HepG2 (cell line): Measurements from ENCODE around the gene CTSO. TPM values are rescaled to one million over a fixed set of nuclear protein-coding genes. Genes with fewer than 3 reads are reported as not detected.

ENCODE experiments used
- CHD2 ChIP-seq: IDR thresholded peaks from 2 replicates; pipeline ENCODE4 v1.6.1; 2011; ENCODE audit warnings: low read depth, low read length, improper control_type of control experiment
- CREB1 ChIP-seq, 2 experiments: fragments of 450-650 bp in 1 of 2; IDR thresholded peaks; 2 replicates each; pipeline ENCODE4 v1.6.1; 2016 to 2017; ENCODE audit warnings: control low read depth in 1 of 2, mild to moderate bottlenecking in 1 of 2, missing compliant biosample characterization in 1 of 2, missing genetic modification characterization in 1 of 2
- CSRNP1 ChIP-seq: sonication (generic); formaldehyde crosslinking; IDR thresholded peaks from 2 replicates; pipeline ENCODE4 v1.8.1; 2023; ENCODE audit warnings: mild to moderate bottlenecking, missing genetic modification reagents
- EHMT2 ChIP-seq: fragments of 200-600 bp; sonication (generic); IDR thresholded peaks from 2 replicates; pipeline ENCODE4 v1.7.0; 2017; ENCODE audit warnings: antibody characterized with exemption, low read depth, low read length, borderline replicate concordance
- HNF4G ChIP-seq, 2 experiments: sonication (generic) in 1 of 2; formaldehyde crosslinking in 1 of 2; IDR thresholded peaks; 2 replicates each; pipeline versions ENCODE4 v1.4.0 to v1.6.1; 2011 to 2020; ENCODE audit warnings: borderline replicate concordance in 2 of 2, low read depth in 2 of 2, mild to moderate bottlenecking in 2 of 2, low read length in 1 of 2, missing genetic modification reagents in 1 of 2, moderate library complexity in 1 of 2
- MAZ ChIP-seq, 2 experiments: sonication (generic) in 1 of 2; formaldehyde crosslinking in 1 of 2; IDR thresholded peaks; 2 replicates each; pipeline versions ENCODE4 v1.5.0 to v1.6.1; 2012 to 2020; ENCODE audit warnings: low read depth in 2 of 2, mild to moderate bottlenecking in 2 of 2, borderline replicate concordance in 1 of 2, improper control_type of control experiment in 1 of 2, low read length in 1 of 2, missing genetic modification reagents in 1 of 2, moderate library complexity in 1 of 2
- NFE2L1 ChIP-seq: sonication (generic); formaldehyde crosslinking; IDR thresholded peaks from 2 replicates; pipeline ENCODE4 v1.4.0; 2020; ENCODE audit warnings: missing genetic modification reagents, mild to moderate bottlenecking, borderline replicate concordance
- TBL1XR1 ChIP-seq: fragments of 150-350 bp; IDR thresholded peaks from 2 replicates; pipeline ENCODE4 v1.6.1; 2014; ENCODE audit warnings: borderline replicate concordance, low read length; ENCODE audit not compliant: partially characterized antibody
- YEATS2 ChIP-seq: sonication (generic); formaldehyde crosslinking; IDR thresholded peaks from 2 replicates; pipeline ENCODE4 v1.4.0; 2020; ENCODE audit warnings: missing genetic modification reagents, borderline replicate concordance
- ZBTB2 ChIP-seq: sonication (generic); formaldehyde crosslinking; IDR thresholded peaks from 2 replicates; pipeline ENCODE4 v1.8.0; 2022; ENCODE audit warnings: low read depth, missing genetic modification reagents
- ZBTB3 ChIP-seq: sonication (generic); formaldehyde crosslinking; IDR thresholded peaks from 2 replicates; pipeline ENCODE4 v1.4.0; 2020; ENCODE audit warnings: low read depth, mild to moderate bottlenecking, moderate library complexity, missing genetic modification reagents, borderline replicate concordance
- ZFP1 ChIP-seq: IDR thresholded peaks from 2 replicates; pipeline ENCODE4 v1.6.1; 2016
- ZIK1 ChIP-seq: sonication (generic); formaldehyde crosslinking; IDR thresholded peaks from 2 replicates; pipeline ENCODE4 v1.5.0; 2020; ENCODE audit warnings: mild to moderate bottlenecking, low read depth, missing genetic modification reagents, borderline replicate concordance
- ZNF225 ChIP-seq: sonication (generic); formaldehyde crosslinking; IDR thresholded peaks from 2 replicates; pipeline ENCODE4 v1.4.0; 2020; ENCODE audit warnings: mild to moderate bottlenecking, missing genetic modification reagents
- ZNF660 ChIP-seq: sonication (generic); formaldehyde crosslinking; IDR thresholded peaks from 2 replicates; pipeline ENCODE4 v1.5.1; 2020; ENCODE audit warnings: mild to moderate bottlenecking, low read depth, missing genetic modification reagents, borderline replicate concordance
- ZNF781 ChIP-seq: sonication (generic); formaldehyde crosslinking; IDR thresholded peaks from 2 replicates; pipeline ENCODE4 v1.5.1; 2020; ENCODE audit warnings: borderline replicate concordance, mild to moderate bottlenecking, missing genetic modification reagents; ENCODE audit errors: not compliant biosample characterization
- ZSCAN9 ChIP-seq: IDR thresholded peaks from 2 replicates; pipeline ENCODE4 v1.6.1; 2016; ENCODE audit warnings: borderline replicate concordance
- polyA plus RNA-seq, 8 experiments: library from polyadenylated mRNA; depleted of rRNA in 3 of 8; stranded (reverse) in 7 of 8; unstranded in 1 of 8; fragments of >200 nt; fragmentation: Illumina TruSeq in 4 of 8; extraction: Trizol in 4 of 8; gene quantifications; 2 replicates each; pipeline versions ENCODE4 v1.2.1 to v1.2.3, GENCODE V29; 2011 to 2016; ENCODE audit warnings: low read depth in 4 of 8, missing spikeins in 1 of 8, mixed read lengths in 1 of 8; ENCODE audit not compliant: insufficient read depth in 1 of 8
- total RNA-seq, 5 experiments: library from RNA; depleted of rRNA; stranded (reverse); fragments of >200 nt; fragmentation: Illumina TruSeq; extraction: Trizol; gene quantifications; 2 replicates each; pipeline ENCODE4 v1.2.3, GENCODE V29; 2016; ENCODE audit warnings: low read depth in 1 of 5
- TF ChIP-seq, protein P1 (sequence below): sonication (generic); formaldehyde crosslinking; IDR thresholded peaks from 2 replicates; pipeline ENCODE4 v1.5.0; 2020; ENCODE audit warnings: missing genetic modification reagents, mild to moderate bottlenecking, borderline replicate concordance
- TF ChIP-seq, protein P2 (sequence below): sonication (generic); formaldehyde crosslinking; IDR thresholded peaks from 2 replicates; pipeline ENCODE4 v1.8.0; 2022; ENCODE audit warnings: missing genetic modification reagents, mild to moderate bottlenecking, borderline replicate concordance
- TF ChIP-seq, protein P3 (sequence below): sonication (generic); formaldehyde crosslinking; IDR thresholded peaks from 2 replicates; pipeline ENCODE4 v1.5.1; 2020; ENCODE audit warnings: missing genetic modification reagents, mild to moderate bottlenecking, borderline replicate concordance

CTSO gene
- total and polyA plus RNA-seq, 2 of the 13 experiments (the other 11 are each of a cell fraction or from before 2014, with no cell fraction given): 0.07 to 0.17 TPM

DNA sequence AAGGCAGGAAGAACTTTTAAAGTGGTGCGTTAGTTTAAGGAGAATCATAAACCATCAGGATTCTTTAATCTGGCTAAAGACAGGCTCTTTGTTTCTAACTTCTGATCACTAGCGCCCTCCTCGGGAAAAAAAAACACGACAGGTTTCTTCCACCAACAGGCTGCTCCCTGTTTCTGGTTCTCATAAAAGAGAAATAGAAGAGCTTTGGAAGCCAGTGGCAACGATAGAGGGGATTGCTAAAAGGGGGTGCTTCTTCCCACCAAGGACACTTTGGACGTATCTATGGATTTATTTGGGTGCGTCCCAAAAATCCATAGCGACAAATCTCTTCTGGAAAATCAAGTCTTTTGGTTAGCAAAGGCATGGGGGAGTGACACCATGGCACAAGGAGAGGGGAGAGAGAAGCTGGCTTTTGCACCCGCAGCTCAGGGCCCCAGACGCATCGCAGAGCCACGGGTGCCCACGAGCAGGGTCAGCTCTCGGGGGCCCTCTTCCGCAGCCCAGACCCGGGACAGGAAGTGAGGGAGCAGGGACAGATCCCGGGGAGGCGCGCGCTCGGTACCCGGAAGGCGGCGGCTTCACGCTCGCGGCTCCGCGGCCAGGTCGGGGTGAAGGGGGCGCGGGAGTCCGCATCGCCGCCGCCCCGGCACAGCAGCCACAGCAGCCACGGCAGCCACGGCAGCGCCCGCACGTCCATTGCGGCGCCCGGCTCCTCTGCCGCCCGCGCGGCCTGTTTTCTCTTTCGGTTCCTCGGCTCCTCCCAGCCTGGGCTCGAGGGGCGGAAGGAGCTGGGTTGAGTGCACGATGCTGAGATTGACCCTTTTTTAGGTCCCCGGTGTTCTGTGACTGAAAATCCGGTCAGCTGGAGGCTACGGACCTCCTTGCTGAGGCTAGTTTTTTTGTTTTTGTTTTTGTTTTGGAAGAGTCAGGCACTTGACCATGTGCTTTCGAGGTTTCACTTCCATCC is at the start of gene CTSO (continued):
- 0 out of 2 replicates have a peak, but pooled peaks have one; percentile 47 for TF ChIP-seq CSRNP1 (CRISPR knock-in tag)
- no peak for TF ChIP-seq ZNF225 (CRISPR knock-in tag)
- no peak for TF ChIP-seq YEATS2 (CRISPR knock-in tag)
- TF ChIP-seq, protein P1, sequence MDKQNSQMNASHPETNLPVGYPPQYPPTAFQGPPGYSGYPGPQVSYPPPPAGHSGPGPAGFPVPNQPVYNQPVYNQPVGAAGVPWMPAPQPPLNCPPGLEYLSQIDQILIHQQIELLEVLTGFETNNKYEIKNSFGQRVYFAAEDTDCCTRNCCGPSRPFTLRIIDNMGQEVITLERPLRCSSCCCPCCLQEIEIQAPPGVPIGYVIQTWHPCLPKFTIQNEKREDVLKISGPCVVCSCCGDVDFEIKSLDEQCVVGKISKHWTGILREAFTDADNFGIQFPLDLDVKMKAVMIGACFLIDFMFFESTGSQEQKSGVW (CRISPR knock-in tag): no peak
- TF ChIP-seq ZIK1: 0 out of 2 replicates have a peak, but pooled peaks have one; percentile 34
- TF ChIP-seq, protein P2, sequence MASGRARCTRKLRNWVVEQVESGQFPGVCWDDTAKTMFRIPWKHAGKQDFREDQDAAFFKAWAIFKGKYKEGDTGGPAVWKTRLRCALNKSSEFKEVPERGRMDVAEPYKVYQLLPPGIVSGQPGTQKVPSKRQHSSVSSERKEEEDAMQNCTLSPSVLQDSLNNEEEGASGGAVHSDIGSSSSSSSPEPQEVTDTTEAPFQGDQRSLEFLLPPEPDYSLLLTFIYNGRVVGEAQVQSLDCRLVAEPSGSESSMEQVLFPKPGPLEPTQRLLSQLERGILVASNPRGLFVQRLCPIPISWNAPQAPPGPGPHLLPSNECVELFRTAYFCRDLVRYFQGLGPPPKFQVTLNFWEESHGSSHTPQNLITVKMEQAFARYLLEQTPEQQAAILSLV: peak; percentile 70; the same call in 1 of the 2 replicates
- TF ChIP-seq, protein P3, sequence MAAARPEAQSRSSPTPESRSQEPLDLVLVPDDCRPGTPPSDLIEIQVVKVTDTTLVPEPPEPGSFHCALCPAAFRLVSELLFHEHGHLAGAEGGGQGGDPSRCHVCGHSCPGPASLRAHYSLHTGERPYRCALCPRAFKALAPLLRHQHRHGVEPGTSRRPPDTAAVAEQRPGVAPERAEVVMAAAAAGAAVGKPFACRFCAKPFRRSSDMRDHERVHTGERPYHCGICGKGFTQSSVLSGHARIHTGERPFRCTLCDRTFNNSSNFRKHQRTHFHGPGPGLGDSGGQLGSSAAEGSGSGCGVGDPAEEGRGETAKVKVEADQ (CRISPR knock-in tag): no peak
- no peak for TF ChIP-seq ZFP1
- no peak for TF ChIP-seq NFE2L1 (CRISPR knock-in tag)
- no peak for TF ChIP-seq CHD2
- no peak for TF ChIP-seq ZBTB2
- no peak for TF ChIP-seq ZNF660 (CRISPR knock-in tag)
- no peak for TF ChIP-seq ZBTB3 (CRISPR knock-in tag)
- TF ChIP-seq TBL1XR1: no peak
- TF ChIP-seq EHMT2: 0 out of 2 replicates have a peak, but pooled peaks have one; percentile 56
- TF ChIP-seq ZNF781 (CRISPR knock-in tag): no peak
- no peak for TF ChIP-seq CREB1 (IDR thresholded peaks at IDR 0.05)
- no peak for TF ChIP-seq CREB1 (CRISPR knock-in tag; IDR thresholded peaks at IDR 0.05)
- no peak for TF ChIP-seq HNF4G (IDR thresholded peaks at IDR 0.05; ENCODE audit: borderline replicate concordance, low read depth, low read length)
- 0 out of 2 replicates have a peak, but pooled peaks have one; percentile 31 for TF ChIP-seq HNF4G (CRISPR knock-in tag; IDR thresholded peaks at IDR 0.05; ENCODE audit: borderline replicate concordance, low read depth)
- no peak for TF ChIP-seq ZSCAN9
- no peak for TF ChIP-seq MAZ (IDR thresholded peaks at IDR 0.05; ENCODE audit: borderline replicate concordance, low read depth, low read length)
- peak; percentile 45 for TF ChIP-seq MAZ (CRISPR knock-in tag; IDR thresholded peaks at IDR 0.05; ENCODE audit: low read depth)
